ENCODE results near the gene CPXM2. TPM values are rescaled to one million over a fixed set of nuclear protein-coding genes. Genes with fewer than 3 reads are reported as not detected.

The CPXM2 gene
- total RNA-seq, 1 donor, result not detected

DNA sequence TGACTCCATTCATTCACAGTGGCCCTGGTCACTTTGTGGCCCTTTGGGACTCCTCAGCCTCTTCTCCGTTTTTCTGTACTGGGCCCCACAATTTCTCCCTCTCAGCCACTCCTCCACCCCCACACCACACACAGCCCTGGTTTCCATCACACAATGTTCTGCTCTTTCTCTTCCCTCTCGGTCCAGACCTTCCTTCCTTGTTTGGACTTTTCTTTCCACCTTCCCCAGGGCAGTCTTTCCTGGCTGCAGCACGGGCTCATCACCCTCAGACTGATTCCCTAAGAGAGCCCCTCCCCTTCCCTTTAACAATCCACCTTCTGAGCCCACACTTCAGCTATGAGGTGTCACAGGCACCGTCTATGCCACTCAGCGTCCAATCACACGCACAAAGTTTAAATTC lies 25.7 kb downstream of the CPXM2 start:
- DNase-seq (ENCODE audit: low read depth), result no peak
- H3K4me3 ChIP-seq (ENCODE audit: low read depth, low read length), result no peak overlapping the region
- no peak for TF ChIP-seq CTCF (IDR thresholded peaks at IDR 0.05; ENCODE audit: insufficient read depth, low read depth, low read length)

- TF ChIP-seq CTCF (IDR thresholded peaks at IDR 0.05; ENCODE audit: insufficient read depth, low read depth, low read length), result no peak
Observed at GRCh38 chr10:123865350-123865749, 26.3 kb downstream of the CPXM2 start.

DNA sequence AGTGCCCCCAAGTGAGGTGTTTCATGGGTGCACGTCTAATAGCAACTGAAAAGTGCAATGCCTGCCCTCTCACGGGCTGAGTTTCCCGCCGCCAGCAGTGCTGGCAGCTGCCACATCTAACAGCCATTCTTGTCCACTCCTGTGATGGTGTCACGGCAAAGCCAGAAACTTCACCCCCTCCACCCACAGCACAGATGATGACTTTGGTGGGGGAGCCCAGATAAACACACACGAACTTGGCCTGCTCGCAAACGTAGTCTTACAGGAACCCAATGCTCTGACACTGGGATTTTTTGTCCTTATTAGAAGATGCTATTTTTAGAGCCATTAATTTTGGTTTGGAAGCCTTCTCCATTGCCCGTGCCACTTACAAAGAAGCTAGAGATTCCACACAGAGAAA lies 26.7 kb downstream of the CPXM2 start:
- DNase-seq (ENCODE audit: low read depth), result no peak
- no peak overlapping the region for H3K4me3 ChIP-seq (ENCODE audit: low read depth, low read length)
- TF ChIP-seq CTCF (IDR thresholded peaks at IDR 0.05; ENCODE audit: insufficient read depth, low read depth, low read length), result no peak

More at GRCh38 chr10:123865350-123865749, 26.3 kb downstream of the CPXM2 start:
- no peak for DNase-seq (ENCODE audit: low read depth)
- no peak overlapping the region for H3K4me3 ChIP-seq (ENCODE audit: low read depth, low read length)

DNA sequence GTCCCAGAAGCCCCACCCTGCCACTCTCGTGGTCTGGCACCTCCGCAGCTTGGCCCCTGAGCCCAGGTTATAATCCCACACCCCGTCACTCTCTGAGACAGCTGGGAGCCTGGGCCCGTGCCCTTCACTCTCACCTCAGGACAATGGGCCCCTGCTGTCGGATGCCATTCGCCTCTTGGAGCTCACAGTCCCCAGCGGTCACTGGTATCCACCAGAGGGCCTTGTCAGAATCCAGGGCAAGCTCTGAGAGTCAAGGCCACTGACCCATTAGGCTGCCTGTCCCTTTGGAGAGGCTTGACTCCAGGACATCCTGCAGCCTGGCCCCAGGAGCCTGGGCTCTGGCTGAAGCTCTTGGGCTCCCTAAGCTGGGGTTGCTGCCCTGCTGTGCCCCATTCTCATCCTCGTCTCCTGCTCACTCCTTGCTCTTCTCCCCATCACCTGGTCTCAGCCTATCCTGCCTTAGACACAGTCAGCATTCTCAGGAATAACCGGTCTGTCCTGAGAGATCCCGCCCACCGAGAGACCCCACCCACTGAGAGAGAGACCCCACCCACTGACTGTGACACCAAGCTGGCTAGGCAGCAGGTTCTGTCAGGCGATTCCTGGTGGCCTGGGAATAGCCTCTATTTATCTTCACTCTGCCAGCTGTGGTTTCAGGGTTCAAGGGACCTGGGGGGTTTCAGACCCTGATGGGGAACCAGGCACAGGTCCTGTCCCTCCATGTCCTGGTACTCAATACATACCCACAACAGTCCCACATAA lies 27.7 kb downstream of the CPXM2 start:
- TF ChIP-seq CTCF (IDR thresholded peaks at IDR 0.05; ENCODE audit: insufficient read depth, low read depth, low read length), result no peak
- DNase-seq (ENCODE audit: low read depth), result no peak
- H3K4me3 ChIP-seq (ENCODE audit: low read depth, low read length), result no peak overlapping the region

GRCh38 chr10:123863183-123863575 lies 28.4 kb downstream of the CPXM2 start:
- H3K4me3 ChIP-seq (ENCODE audit: low read depth, low read length), result no peak overlapping the region
- no peak for TF ChIP-seq CTCF (IDR thresholded peaks at IDR 0.05; ENCODE audit: insufficient read depth, low read depth, low read length)
- DNase-seq (ENCODE audit: low read depth), result no peak

DNA sequence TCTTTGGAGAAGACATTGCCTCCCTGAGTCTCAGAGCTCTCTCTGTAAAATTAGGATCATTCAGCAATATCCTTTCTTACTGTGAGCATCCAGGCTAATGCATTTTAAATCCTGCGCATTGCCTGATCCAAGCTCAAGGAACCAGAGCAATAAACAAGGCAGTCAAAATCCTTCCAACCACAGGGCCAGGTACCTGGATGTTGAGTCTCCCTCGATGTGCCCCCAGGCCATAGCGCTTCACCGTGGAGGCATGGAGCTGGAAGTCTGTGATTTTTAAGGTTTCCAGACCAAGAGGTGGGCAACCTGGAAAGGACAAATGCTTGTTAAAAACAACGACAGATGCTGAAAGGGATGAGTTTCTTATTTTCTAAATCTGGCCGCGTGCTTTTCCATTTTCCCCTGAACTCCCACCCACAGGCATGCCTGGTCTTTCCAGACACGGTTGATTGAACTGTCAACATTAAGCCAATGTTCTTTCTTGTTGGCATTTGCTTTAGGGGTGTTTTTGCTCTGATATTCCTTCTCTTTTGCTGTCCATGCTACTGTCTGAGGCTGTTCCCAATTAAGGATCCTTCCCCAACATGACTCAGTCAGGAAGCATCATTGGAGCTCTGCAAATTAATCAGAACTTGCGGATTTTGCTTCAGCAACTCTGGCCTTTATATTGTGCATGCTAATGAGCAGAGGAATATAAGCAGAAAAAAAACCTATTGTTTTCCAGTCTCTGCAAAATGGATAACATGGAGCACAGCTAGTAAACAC lies 29.0 kb downstream of the CPXM2 start:
- TF ChIP-seq CTCF (IDR thresholded peaks at IDR 0.05; ENCODE audit: insufficient read depth, low read depth, low read length), result no peak
- H3K4me3 ChIP-seq (ENCODE audit: low read depth, low read length), result no peak overlapping the region
- DNase-seq (ENCODE audit: low read depth), result no peak
